D721Med (cell line): ENCODE measurements around the gene TRIM46.
"Not testable (repeated sequence)": the region's sequence is repeated elsewhere in the genome, so short reads cannot be mapped to it uniquely, and the experiment has no call there.

ENCODE experiments used
- DNase-seq: peaks from one replicate; pipeline ENCODE4 v3.0.0; 2011; ENCODE audit warnings: low spot score; ENCODE audit not compliant: insufficient read length
- FAIRE-seq: peaks from 2 replicates; lab custom pipeline; 2011; peaks lifted over from hg19 to GRCh38; lab: Jason Lieb, UNC
- CTCF ChIP-seq: IDR thresholded peaks from 2 replicates; pipeline ENCODE4 v1.5.1; 2012; ENCODE audit warnings: mild to moderate bottlenecking, control low read depth; ENCODE audit not compliant: insufficient read depth; ENCODE audit errors: missing control alignments

Gene TRIM46

GRCh38 chr1:155218854-155219591 is 45.4 kb downstream of the TRIM46 start:
- FAIRE-seq, result peak; percentile 25
- peak; percentile 79 for DNase-seq
- TF ChIP-seq CTCF, result no peak

GRCh38 chr1:155219592-155220031 is 46.0 kb downstream of the TRIM46 start:
- no peak for FAIRE-seq
- no peak for TF ChIP-seq CTCF
- DNase-seq, result no peak

- not testable (repeated sequence) for DNase-seq, FAIRE-seq
Observed at GRCh38 chr1:155220211-155220965, 46.7 kb downstream of the TRIM46 start.

- no peak for FAIRE-seq
- no peak for TF ChIP-seq CTCF
- DNase-seq, result no peak
Observed at GRCh38 chr1:155223047-155223446, 49.4 kb downstream of the TRIM46 start.

- not testable (repeated sequence) for DNase-seq
Observed at GRCh38 chr1:155225404-155225759, 51.7 kb downstream of the TRIM46 start.

GRCh38 chr1:155226188-155226909 is 52.7 kb downstream of the TRIM46 start:
- FAIRE-seq (no peak), DNase-seq (no peak)
- TF ChIP-seq CTCF, result peak; percentile 79

More at GRCh38 chr1:155225404-155225759, 51.7 kb downstream of the TRIM46 start:
- FAIRE-seq, result not testable (repeated sequence)

GRCh38 chr1:155226910-155227260 is 53.2 kb downstream of the TRIM46 start:
- no peak for DNase-seq
- no peak for TF ChIP-seq CTCF
- no peak for FAIRE-seq
